Neural cell (in vitro differentiated cells): ENCODE results near the gene JOSD2. TPM values are rescaled to one million over a fixed set of nuclear protein-coding genes. Genes with fewer than 3 reads are reported as not detected.
"Not testable (repeated sequence)": the region's sequence is repeated elsewhere in the genome, so short reads cannot be mapped to it uniquely, and the experiment has no call there.

Experiments
- H2AFZ ChIP-seq: fragments of 200-600, 300-800 bp; sonication (generic), shearing (Covaris generic); 2 replicates; pipeline ENCODE4 v1.6.0; 2014; ENCODE audit warnings: low read depth, mild to moderate bottlenecking, antibody characterized with exemption, low read length, moderate library complexity
- H3F3A ChIP-seq: fragments of 200-600 bp; shearing (Covaris generic); 2 replicates; pipeline ENCODE4 v1.6.1; 2016; ENCODE audit warnings: mild to moderate bottlenecking, moderate library complexity, mixed read lengths, antibody characterized with exemption, low read length; ENCODE audit not compliant: insufficient read depth, poor library complexity, severe bottlenecking
- H3K27ac ChIP-seq: fragments of 200-600, 300-800 bp; sonication (generic), shearing (Covaris generic); 2 replicates; pipeline ENCODE4 v1.5.1; 2014; ENCODE audit warnings: mild to moderate bottlenecking, low read length, moderate library complexity
- H3K27me3 ChIP-seq: fragments of 300-800, 200-600 bp; sonication (generic), shearing (Covaris generic); 2 replicates; pipeline ENCODE4 v1.6.0; 2014; ENCODE audit warnings: mild to moderate bottlenecking, low read depth, low read length, moderate library complexity; ENCODE audit not compliant: insufficient read depth
- H3K36me3 ChIP-seq: fragments of 300-800, 200-600 bp; sonication (generic), shearing (Covaris generic); 2 replicates; pipeline ENCODE4 v1.5.1; 2014; ENCODE audit warnings: mild to moderate bottlenecking, antibody characterized with exemption, low read length, moderate library complexity; ENCODE audit not compliant: insufficient read depth
- H3K4me2 ChIP-seq: fragments of 300-800, 200-600 bp; sonication (generic), shearing (Covaris generic); 2 replicates; pipeline ENCODE4 v1.6.0; 2014; ENCODE audit warnings: mild to moderate bottlenecking, low read length
- H3K4me3 ChIP-seq: fragments of 300-800, 200-600 bp; sonication (generic), shearing (Covaris generic); 2 replicates; pipeline ENCODE4 v1.5.1; 2014; ENCODE audit warnings: mild to moderate bottlenecking, low read length, moderate library complexity
- H3K79me2 ChIP-seq: fragments of 200-600 bp; shearing (Covaris generic); replicated peaks from 2 replicates; pipeline ENCODE4 v1.6.0; 2014; ENCODE audit warnings: mild to moderate bottlenecking, low read length, moderate library complexity; ENCODE audit not compliant: insufficient read depth
- H3K9ac ChIP-seq: fragments of 300-800, 200-600 bp; sonication (generic), shearing (Covaris generic); 2 replicates; pipeline ENCODE4 v1.6.1; 2016; ENCODE audit warnings: mild to moderate bottlenecking, low read length, mixed read lengths
- H3K9me2 ChIP-seq: fragments of 200-600 bp; shearing (Covaris generic); 2 replicates; pipeline ENCODE4 v1.6.1; 2016; ENCODE audit warnings: mild to moderate bottlenecking, low read length, mixed read lengths; ENCODE audit not compliant: insufficient read depth
- H3K9me3 ChIP-seq: fragments of 200-600, 300-800 bp; sonication (generic), shearing (Covaris generic); 2 replicates; pipeline ENCODE4 v1.6.1; 2016; ENCODE audit warnings: mild to moderate bottlenecking, mixed run types, low read length, moderate library complexity, mixed read lengths
- H4K20me1 ChIP-seq: fragments of 200-600 bp; shearing (Covaris generic); 2 replicates; pipeline ENCODE4 v1.6.1; 2016; ENCODE audit warnings: mild to moderate bottlenecking, mixed run types; ENCODE audit not compliant: insufficient read depth
- CTCF ChIP-seq: fragments of 450-650 bp; IDR thresholded peaks from 2 replicates; pipeline ENCODE4 v1.5.1; 2014; ENCODE audit warnings: antibody characterized with exemption, mild to moderate bottlenecking, moderate library complexity; ENCODE audit not compliant: poor library complexity, severe bottlenecking
- EP300 ChIP-seq: fragments of 450-650 bp; conservative IDR thresholded peaks from 2 replicates; pipeline ENCODE4 v1.6.1; 2014; ENCODE audit warnings: antibody characterized with exemption, mild to moderate bottlenecking, moderate library complexity; ENCODE audit not compliant: poor library complexity, severe bottlenecking
- EZH2 ChIP-seq: fragments of 200-600, 300-800 bp; shearing (Covaris generic), sonication (generic); IDR thresholded peaks from 2 replicates; pipeline ENCODE4 v1.6.1; 2014; ENCODE audit warnings: antibody characterized with exemption, low read length, borderline replicate concordance, mild to moderate bottlenecking; ENCODE audit not compliant: insufficient read depth, poor library complexity, severe bottlenecking
- MXI1 ChIP-seq: fragments of 450-650 bp; conservative IDR thresholded peaks from 2 replicates; pipeline ENCODE4 v1.6.1; 2014; ENCODE audit warnings: antibody characterized with exemption, mild to moderate bottlenecking; ENCODE audit not compliant: poor library complexity, severe bottlenecking
- POLR2AphosphoS5 ChIP-seq: IDR thresholded peaks from 2 replicates; pipeline ENCODE4 v1.6.1; 2012
- RAD21 ChIP-seq: fragments of 450-650 bp; conservative IDR thresholded peaks from 2 replicates; pipeline ENCODE4 v1.6.1; 2014; ENCODE audit warnings: antibody characterized with exemption, mild to moderate bottlenecking, moderate library complexity
- REST ChIP-seq: IDR thresholded peaks from 2 replicates; pipeline ENCODE4 v1.6.1; 2012; ENCODE audit warnings: borderline replicate concordance
- SMC3 ChIP-seq: fragments of 450-650 bp; conservative IDR thresholded peaks from 2 replicates; pipeline ENCODE4 v1.6.1; 2014; ENCODE audit warnings: antibody characterized with exemption, mild to moderate bottlenecking, moderate library complexity; ENCODE audit not compliant: poor library complexity
- TAF1 ChIP-seq: IDR thresholded peaks from 2 replicates; pipeline ENCODE4 v1.6.1; 2012; ENCODE audit warnings: low read depth
- polyA plus RNA-seq: library from polyadenylated mRNA; depleted of rRNA; stranded (reverse); fragments of >200 nt; gene quantifications from 2 replicates; pipeline ENCODE4 v1.2.3, GENCODE V29; 2014

JOSD2 gene
- polyA plus RNA-seq, 1 donor from 2014 or later: 10.7 TPM

- Histone ChIP-seq H3K36me3 (no peaks in the 10 kb centered on the region), H3K9me2 (no peaks in the 10 kb centered on the region), H3K79me2 (peaks cover 21% of the 10 kb centered on the region), H3K4me2 (no peak overlapping the region), H3K9ac (peak overlapping the region; percentile 41), H3K9me3 (no peaks in the 10 kb centered on the region), H3K4me3 (peak overlapping the region; percentile 91), H4K20me1 (no peaks in the 10 kb centered on the region), H2AFZ (peak overlapping the region; percentile 3), H3K27ac (peak overlapping the region; percentile 98), H3K27me3 (no peaks in the 10 kb centered on the region), H3F3A (peaks cover 3% of the 10 kb centered on the region)
- TF ChIP-seq RAD21 (no peak), POLR2AphosphoS5 (no peak), TAF1 (no peak), EZH2 (no peak), REST (no peak), SMC3 (no peak), EP300 (no peak), MXI1 (no peak), CTCF (no peak)
Observed at GRCh38 chr19:50475736-50476223, 35.2 kb downstream of the JOSD2 start.

- peaks cover 3% of the 10 kb centered on the region for H3F3A ChIP-seq
Observed at GRCh38 chr19:50475101-50475568, 35.9 kb downstream of the JOSD2 start.

GRCh38 chr19:50473336-50473735 lies 37.7 kb downstream of the JOSD2 start:
- not testable (repeated sequence) for H4K20me1 ChIP-seq, H3K4me2 ChIP-seq, H3K4me3 ChIP-seq, H3K27me3 ChIP-seq, H3K36me3 ChIP-seq, H3F3A ChIP-seq, H3K9me2 ChIP-seq, H3K27ac ChIP-seq, H3K9me3 ChIP-seq, H3K9ac ChIP-seq, H2AFZ ChIP-seq
- peaks cover 11% of the 10 kb centered on the region for H3K79me2 ChIP-seq

More at GRCh38 chr19:50475101-50475568, 35.9 kb downstream of the JOSD2 start:
- Histone ChIP-seq H3K27ac (no peak overlapping the region), H2AFZ (no peak overlapping the region), H3K9me2 (no peaks in the 10 kb centered on the region), H3K4me2 (no peak overlapping the region), H3K4me3 (no peak overlapping the region), H3K79me2 (peaks cover 21% of the 10 kb centered on the region), H3K27me3 (no peaks in the 10 kb centered on the region), H3K9me3 (no peaks in the 10 kb centered on the region), H3K9ac (no peak overlapping the region), H3K36me3 (no peaks in the 10 kb centered on the region), H4K20me1 (no peaks in the 10 kb centered on the region)
- TF ChIP-seq MXI1 (no peak), RAD21 (no peak)
